Measurements from ENCODE around the gene KRCC1. TPM values are rescaled to one million over a fixed set of nuclear protein-coding genes. Genes with fewer than 3 reads are reported as not detected.

KRCC1 gene
- total RNA-seq, 2 donors from 2014 or later: 9.2 to 14.8 TPM

- Histone ChIP-seq H3K27ac (no peak overlapping the region), H3K4me1 (peaks cover 12% of the 10 kb centered on the region), H3K4me3 (no peak overlapping the region), H3K9me3 (no peaks in the 10 kb centered on the region), H3K27me3 (no peaks in the 10 kb centered on the region), H3K36me3 (replicated peaks in 1 of 2; ENCODE audit: insufficient read depth in 1 of 2, low read depth in 2 of 2) (no peaks in the 10 kb centered on the region)
- DNase-seq (no peak), ATAC-seq (no peak)
- intact Hi-C loops (cut with DNase I): no loop called here
- no peak for TF ChIP-seq POLR2A (IDR thresholded peaks at IDR 0.05)
- TF ChIP-seq CTCF (IDR thresholded peaks at IDR 0.05): no peak
- 55 to 65% methylated on average over 2 of the region's 2 CpGs for WGBS, 2 donors
These were observed 25.0 kb upstream of the KRCC1 start for GRCh38 chr2:88080545-88080944.

GRCh38 chr2:88078643-88079172 is 23.1 kb upstream of the KRCC1 start:
- ATAC-seq: no peak
- H3K4me1 ChIP-seq: peaks cover 12% of the 10 kb centered on the region
- no peaks in the 10 kb centered on the region for H3K27me3 ChIP-seq
- DNase-seq: no peak
- H3K9me3 ChIP-seq: no peaks in the 10 kb centered on the region
- no peak overlapping the region for H3K27ac ChIP-seq
- H3K36me3 ChIP-seq (replicated peaks in 1 of 2; ENCODE audit: insufficient read depth in 1 of 2, low read depth in 2 of 2): no peaks in the 10 kb centered on the region
- TF ChIP-seq CTCF (IDR thresholded peaks at IDR 0.05) (no peak), POLR2A (IDR thresholded peaks at IDR 0.05) (no peak)
- WGBS, 2 donors: 25 to 30% methylated on average over 3 of the region's 3 CpGs
- no peak overlapping the region for H3K4me3 ChIP-seq
- intact Hi-C loops (cut with DNase I): no loop called here

GRCh38 chr2:88077080-88077479 is 21.5 kb upstream of the KRCC1 start:
- TF ChIP-seq POLR2A (IDR thresholded peaks at IDR 0.05) (no peak), CTCF (IDR thresholded peaks at IDR 0.05) (no peak)
- Histone ChIP-seq H3K36me3 (replicated peaks in 1 of 2; ENCODE audit: insufficient read depth in 1 of 2, low read depth in 2 of 2) (no peaks in the 10 kb centered on the region), H3K27ac (no peak overlapping the region), H3K9me3 (no peaks in the 10 kb centered on the region), H3K4me3 (no peak overlapping the region), H3K27me3 (no peaks in the 10 kb centered on the region), H3K4me1 (peaks cover 6% of the 10 kb centered on the region)
- DNase-seq (no peak), ATAC-seq (no peak)
- WGBS, 2 donors: 63 to 82% methylated on average over 5 to 8 of the region's 8 CpGs
- intact Hi-C loops (cut with DNase I): no loop called here

GRCh38 chr2:88074854-88075292 is 19.3 kb upstream of the KRCC1 start:
- Histone ChIP-seq H3K4me1 (no peaks in the 10 kb centered on the region), H3K27ac (no peak overlapping the region), H3K27me3 (no peaks in the 10 kb centered on the region), H3K9me3 (no peaks in the 10 kb centered on the region), H3K36me3 (replicated peaks in 1 of 2; ENCODE audit: insufficient read depth in 1 of 2, low read depth in 2 of 2) (no peaks in the 10 kb centered on the region), H3K4me3 (no peak overlapping the region)
- WGBS, 2 donors: 67 to 69% methylated on average over 4 of the region's 4 CpGs
- intact Hi-C loops (cut with DNase I): no loop called here
- DNase-seq (no peak), ATAC-seq (no peak)
- TF ChIP-seq CTCF (IDR thresholded peaks at IDR 0.05) (no peak), POLR2A (IDR thresholded peaks at IDR 0.05) (no peak)

GRCh38 chr2:88074150-88074549 is 18.6 kb upstream of the KRCC1 start:
- no peaks in the 10 kb centered on the region for H3K9me3 ChIP-seq
- ATAC-seq (no peak), DNase-seq (no peak)
- H3K36me3 ChIP-seq (replicated peaks in 1 of 2; ENCODE audit: insufficient read depth in 1 of 2, low read depth in 2 of 2): no peaks in the 10 kb centered on the region
- H3K4me1 ChIP-seq: no peaks in the 10 kb centered on the region
- TF ChIP-seq CTCF (IDR thresholded peaks at IDR 0.05): no peak
- no peak for TF ChIP-seq POLR2A (IDR thresholded peaks at IDR 0.05)
- intact Hi-C loops (cut with DNase I): no loop called here
- no peak overlapping the region for H3K27ac ChIP-seq
- no peak overlapping the region for H3K4me3 ChIP-seq
- no peaks in the 10 kb centered on the region for H3K27me3 ChIP-seq
